ENCODE data around the gene TMEM151B.

GRCh38 chr6:44341095-44341890, 71.0 kb downstream of the TMEM151B start:
- TF ChIP-seq CTCF (IDR thresholded peaks at IDR 0.05), result no peak
- no peak for TF ChIP-seq POLR2A (IDR thresholded peaks at IDR 0.05)
- no peak for TF ChIP-seq POLR2AphosphoS5 (IDR thresholded peaks at IDR 0.05)
- no peak for TF ChIP-seq EP300 (IDR thresholded peaks at IDR 0.05)
